ENCODE data around the gene MYO1E. TPM values are rescaled to one million over a fixed set of nuclear protein-coding genes. Genes with fewer than 3 reads are reported as not detected.

The MYO1E gene
- total RNA-seq, 4 donors from 2014 or later, result 245 to 380 (median 268) TPM

- no peak for DNase-seq
- Histone ChIP-seq H3K9me3 (no peaks in the 10 kb centered on the region), H3K27ac (no peak overlapping the region), H3K4me1 (no peaks in the 10 kb centered on the region), H3K27me3 (no peaks in the 10 kb centered on the region), H3K36me3 (peaks cover 0 to 80% (median 0%) of the 10 kb centered on the region in 3 donors), H3K4me3 (no peak overlapping the region)
- TF ChIP-seq CTCF (IDR thresholded peaks at IDR 0.05) (no peak), POLR2A (IDR thresholded peaks at IDR 0.05) (no peak)
Measured at GRCh38 chr15:59218710-59219109, 154.0 kb downstream of the MYO1E start.

GRCh38 chr15:59217876-59218498 lies 154.7 kb downstream of the MYO1E start:
- no peaks in the 10 kb centered on the region for H3K27me3 ChIP-seq
- H3K4me3 ChIP-seq, result no peak overlapping the region
- H3K36me3 ChIP-seq, result peaks cover 0 to 80% (median 0%) of the 10 kb centered on the region in 3 donors
- DNase-seq, result no peak
- no peak for TF ChIP-seq CTCF (IDR thresholded peaks at IDR 0.05)
- no peak for TF ChIP-seq POLR2A (IDR thresholded peaks at IDR 0.05)
- no peaks in the 10 kb centered on the region for H3K9me3 ChIP-seq
- H3K4me1 ChIP-seq, result no peaks in the 10 kb centered on the region
- H3K27ac ChIP-seq, result no peak overlapping the region

GRCh38 chr15:59216911-59217310 lies 155.8 kb downstream of the MYO1E start:
- H3K9me3 ChIP-seq, result no peaks in the 10 kb centered on the region
- DNase-seq, result no peak
- TF ChIP-seq CTCF (IDR thresholded peaks at IDR 0.05), result no peak
- TF ChIP-seq POLR2A (IDR thresholded peaks at IDR 0.05), result no peak
- no peaks in the 10 kb centered on the region for H3K27me3 ChIP-seq
- no peak overlapping the region for H3K27ac ChIP-seq
- H3K4me3 ChIP-seq, result no peak overlapping the region
- H3K36me3 ChIP-seq, result peaks cover 0 to 78% (median 0%) of the 10 kb centered on the region in 3 donors
- no peaks in the 10 kb centered on the region for H3K4me1 ChIP-seq

- Histone ChIP-seq H3K9me3 (no peaks in the 10 kb centered on the region), H3K27me3 (no peaks in the 10 kb centered on the region), H3K36me3 (peaks cover 0 to 81% (median 0%) of the 10 kb centered on the region in 3 donors), H3K4me3 (no peak overlapping the region), H3K4me1 (no peaks in the 10 kb centered on the region), H3K27ac (no peak overlapping the region)
- DNase-seq, result no peak
- no peak for TF ChIP-seq POLR2A (IDR thresholded peaks at IDR 0.05)
- no peak for TF ChIP-seq CTCF (IDR thresholded peaks at IDR 0.05)
Measured at GRCh38 chr15:59210186-59210585, 162.5 kb downstream of the MYO1E start.

- H3K36me3 ChIP-seq, result peaks cover 0 to 86% (median 0%) of the 10 kb centered on the region in 3 donors
- no peak overlapping the region for H3K27ac ChIP-seq
- H3K9me3 ChIP-seq, result no peaks in the 10 kb centered on the region
- TF ChIP-seq POLR2A (IDR thresholded peaks at IDR 0.05), result no peak
- TF ChIP-seq CTCF (IDR thresholded peaks at IDR 0.05), result no peak
- H3K4me1 ChIP-seq, result no peaks in the 10 kb centered on the region
- H3K27me3 ChIP-seq, result no peaks in the 10 kb centered on the region
- DNase-seq, result no peak
- H3K4me3 ChIP-seq, result no peak overlapping the region
Measured at GRCh38 chr15:59208613-59209249, 163.9 kb downstream of the MYO1E start.
